Stimulated activated CD4-positive, alpha-beta T cell treated with anti-CD3 and anti-CD28 coated beads, Interleukin-1b, Interleukin-23, amount 100 ng/mL, for 24 hours (primary cell): ENCODE results near the gene IL1A.
A peak's percentile ranks its signal among the peaks of the same experiment; 100 is the strongest.

Experiments used
- DNase-seq, 4 experiments: peaks; one replicate each; pipeline ENCODE4 v3.0.0-alpha.2; 2020; ENCODE audit warnings: low read depth in 4 of 4, low spot score in 1 of 4

IL1A gene

DNA sequence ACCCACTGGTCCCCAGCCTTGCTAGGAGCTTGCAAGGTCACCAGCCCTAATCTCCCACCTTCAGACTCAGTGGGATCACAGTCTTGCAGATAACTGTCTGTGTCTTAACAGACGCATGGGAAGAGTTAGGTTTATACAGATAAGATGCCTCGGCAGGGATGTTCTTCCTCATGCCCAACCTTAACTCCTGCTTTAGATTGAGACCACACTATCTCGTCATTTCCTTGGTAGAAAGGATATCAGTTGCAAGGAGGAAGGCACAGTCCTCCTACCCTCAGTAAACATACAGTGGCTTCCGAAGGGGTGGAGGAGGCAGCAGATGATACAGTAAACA lies 56.3 kb downstream of the IL1A start:
- no peak for DNase-seq

DNA sequence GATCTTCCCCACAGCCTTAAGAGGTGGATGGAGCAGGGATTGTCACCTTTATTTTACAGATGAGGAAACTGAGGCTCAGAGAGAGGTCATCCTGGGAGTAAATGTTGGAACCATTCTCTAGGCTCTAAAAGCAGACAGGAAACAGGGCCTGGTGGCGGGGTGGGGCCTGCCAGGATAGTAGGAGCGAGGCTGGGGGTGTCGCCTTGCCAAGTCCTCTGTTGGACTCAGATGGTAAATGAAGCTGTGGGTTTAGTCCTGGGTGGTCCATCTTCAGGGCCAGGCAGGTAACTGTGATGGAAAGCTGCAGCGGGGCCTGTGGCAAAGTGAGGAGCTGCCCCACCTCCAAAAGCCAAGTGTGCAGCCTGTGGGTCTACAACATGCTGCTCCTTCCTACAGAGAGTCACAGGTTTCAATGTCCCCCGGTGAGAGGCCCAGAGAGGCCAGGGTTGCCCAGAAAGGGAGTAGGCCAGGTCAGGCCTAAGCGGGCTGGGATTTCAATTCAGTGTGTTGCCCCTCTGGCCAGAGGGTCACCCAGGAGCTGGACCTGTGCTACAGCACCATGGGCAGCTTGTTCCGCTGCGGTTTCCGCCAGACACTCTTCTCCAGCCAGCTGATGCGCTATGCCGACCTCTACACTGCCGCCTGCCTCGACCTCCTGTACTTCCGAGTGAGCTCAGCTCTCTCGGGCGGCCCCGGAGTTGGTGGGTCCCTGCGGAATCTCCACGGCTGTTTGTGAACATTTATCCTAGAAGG lies 56.8 kb downstream of the IL1A start:
- DNase-seq: no peak

DNA sequence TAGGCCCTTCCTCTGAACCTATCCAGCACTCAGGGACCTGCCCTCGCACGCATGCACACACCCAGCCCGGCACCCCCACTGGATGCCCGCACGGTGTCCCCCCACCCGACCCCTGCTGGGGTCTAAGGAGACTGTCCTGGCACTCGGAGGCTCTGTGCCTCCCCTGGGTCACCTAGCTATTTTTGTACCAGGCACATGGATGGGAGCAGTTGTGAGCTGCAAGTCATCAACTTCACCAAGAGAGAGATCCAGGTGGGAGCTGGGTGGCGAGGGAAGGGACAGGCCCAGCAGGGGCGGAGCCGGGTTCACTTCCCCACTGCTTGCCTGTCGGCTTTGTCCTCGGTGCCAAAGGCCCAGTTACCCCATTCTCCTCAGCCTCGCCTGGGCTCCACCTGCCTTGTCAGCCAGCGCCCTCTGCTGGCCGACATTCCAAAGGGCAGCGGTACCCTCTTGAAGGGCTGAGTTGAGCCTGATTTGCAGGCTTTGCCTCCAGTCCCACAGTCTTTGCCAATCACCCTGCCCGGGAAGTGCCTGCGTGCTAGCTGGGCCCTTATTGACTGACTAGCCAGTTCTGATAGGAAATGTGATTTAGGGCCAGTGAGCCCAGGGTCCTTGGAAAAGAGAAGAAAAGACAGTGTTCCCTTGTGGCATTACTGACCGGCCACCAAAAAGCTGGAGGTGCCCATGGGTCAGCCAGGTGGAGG lies 57.7 kb downstream of the IL1A start:
- DNase-seq: peak; percentile 67 to 81 (median 77)

DNA sequence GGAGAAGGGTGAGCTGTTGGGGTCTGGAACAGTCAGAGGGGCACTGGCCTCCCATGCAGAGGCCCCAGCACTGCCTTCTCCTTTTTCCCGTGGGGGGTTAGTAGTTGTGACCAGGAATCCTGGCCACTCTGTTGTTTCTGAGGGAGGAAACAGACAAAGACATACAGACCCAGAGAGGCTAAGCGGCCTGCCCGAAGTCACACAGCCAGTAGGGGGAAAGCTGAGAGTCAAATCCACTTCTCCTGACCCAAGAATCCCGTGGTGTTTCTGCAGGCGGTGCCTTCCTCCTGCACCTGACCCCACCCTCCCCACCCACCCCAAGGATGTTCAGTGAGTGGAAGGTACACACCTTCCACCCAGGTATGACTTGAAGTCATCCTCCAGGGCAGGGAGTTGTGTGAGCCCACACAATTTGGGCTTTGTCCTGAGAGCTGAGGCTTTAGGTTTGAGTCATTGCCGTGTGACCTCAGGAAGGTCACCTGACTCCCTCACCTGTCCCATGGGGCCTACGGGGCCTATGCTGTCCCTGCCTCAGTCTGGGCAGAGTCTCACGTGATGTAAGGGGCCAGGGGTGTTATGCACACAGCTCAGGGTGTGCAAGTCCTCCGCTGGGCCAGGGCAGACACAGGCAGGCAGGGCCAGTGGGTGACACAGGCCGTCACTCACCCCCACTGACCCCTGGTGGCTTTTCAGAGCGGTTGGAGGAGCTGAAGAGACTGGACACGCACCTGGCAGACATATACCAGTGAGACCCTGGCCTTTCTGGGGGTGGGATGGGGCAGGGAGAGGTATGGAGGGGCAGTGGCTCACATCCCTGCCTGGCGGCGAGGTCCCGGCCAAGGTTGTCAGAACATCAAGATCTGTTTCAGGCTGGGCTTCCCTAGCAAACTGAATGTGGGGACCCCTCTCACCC lies 58.5 kb downstream of the IL1A start:
- DNase-seq: no peak

DNA sequence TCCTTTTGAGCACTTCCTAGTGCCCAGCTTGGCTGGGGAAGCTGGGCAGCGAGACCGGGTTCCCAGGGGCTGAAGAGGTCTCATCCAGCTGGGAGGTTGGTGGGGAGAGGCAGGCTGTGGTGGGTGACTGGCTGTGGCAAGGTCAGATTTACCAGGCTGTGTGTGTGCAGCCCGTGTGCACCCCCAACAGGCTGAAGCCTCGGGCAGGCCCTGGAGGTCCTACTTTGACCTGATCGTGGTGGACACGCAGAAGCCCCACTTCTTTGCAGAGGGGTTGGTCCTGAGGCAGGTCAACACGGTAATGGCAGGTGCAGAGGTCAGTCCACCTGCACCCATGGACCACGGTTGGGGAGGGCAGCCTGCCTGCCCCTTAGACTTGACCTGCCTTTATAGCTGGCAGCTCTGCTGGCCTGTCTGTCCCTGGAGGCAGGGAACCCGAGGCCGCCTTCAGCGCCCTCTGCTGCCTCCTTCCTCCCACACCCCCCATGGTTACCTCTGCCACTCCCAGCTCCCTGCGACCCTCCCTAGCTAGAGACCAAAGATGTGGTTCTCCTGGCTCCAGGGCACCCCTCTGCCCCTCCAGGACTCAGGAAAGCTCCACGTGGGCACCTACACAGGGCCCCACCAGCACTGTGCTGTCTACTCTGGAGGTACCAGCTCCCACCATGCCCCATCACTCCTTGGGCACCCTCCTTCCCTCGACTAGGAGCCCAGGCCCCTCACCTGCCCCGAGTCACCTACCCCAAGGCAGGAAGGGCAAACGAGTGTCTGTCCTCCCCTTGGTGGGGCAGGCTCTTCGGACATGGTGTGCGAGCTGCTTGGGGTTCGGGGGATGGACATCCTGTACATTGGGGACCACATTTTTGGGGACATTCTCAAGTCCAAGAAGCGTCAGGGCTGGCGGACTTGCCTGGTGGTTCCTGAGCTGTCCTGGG lies 59.4 kb downstream of the IL1A start:
- DNase-seq: no peak

DNA sequence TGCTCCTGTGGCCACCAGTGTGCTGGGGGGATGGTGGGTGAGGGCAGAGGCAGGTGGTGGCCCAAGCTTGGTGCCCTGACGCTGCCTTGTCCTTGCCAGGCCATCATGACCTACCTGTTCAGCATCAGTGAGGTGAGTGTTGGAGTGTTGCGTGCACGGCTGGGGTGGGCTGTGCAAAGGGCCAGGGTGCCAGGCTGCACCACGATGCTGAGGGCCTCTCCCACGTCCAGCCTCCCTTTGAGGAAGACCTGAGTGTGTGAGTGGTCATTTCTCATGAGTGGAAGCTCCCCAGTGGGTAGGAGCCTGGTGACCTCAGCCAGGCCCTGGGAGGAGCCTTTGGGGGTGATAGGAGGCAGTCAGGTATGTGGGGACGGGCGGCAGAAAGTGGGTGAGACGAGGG lies 60.3 kb downstream of the IL1A start:
- DNase-seq: no peak
